CD4-positive, alpha-beta T cell treated with Interleukin-17A for 4 hours (primary cell): ENCODE measurements around the gene ANO10.
"Not testable (repeated sequence)": the region's sequence is repeated elsewhere in the genome, so short reads cannot be mapped to it uniquely, and the experiment has no call there.

ENCODE experiments used
- DNase-seq: peaks from one replicate; pipeline ENCODE4 v3.0.0-alpha.2; 2020; ENCODE audit warnings: mixed read lengths

Gene ANO10

DNA sequence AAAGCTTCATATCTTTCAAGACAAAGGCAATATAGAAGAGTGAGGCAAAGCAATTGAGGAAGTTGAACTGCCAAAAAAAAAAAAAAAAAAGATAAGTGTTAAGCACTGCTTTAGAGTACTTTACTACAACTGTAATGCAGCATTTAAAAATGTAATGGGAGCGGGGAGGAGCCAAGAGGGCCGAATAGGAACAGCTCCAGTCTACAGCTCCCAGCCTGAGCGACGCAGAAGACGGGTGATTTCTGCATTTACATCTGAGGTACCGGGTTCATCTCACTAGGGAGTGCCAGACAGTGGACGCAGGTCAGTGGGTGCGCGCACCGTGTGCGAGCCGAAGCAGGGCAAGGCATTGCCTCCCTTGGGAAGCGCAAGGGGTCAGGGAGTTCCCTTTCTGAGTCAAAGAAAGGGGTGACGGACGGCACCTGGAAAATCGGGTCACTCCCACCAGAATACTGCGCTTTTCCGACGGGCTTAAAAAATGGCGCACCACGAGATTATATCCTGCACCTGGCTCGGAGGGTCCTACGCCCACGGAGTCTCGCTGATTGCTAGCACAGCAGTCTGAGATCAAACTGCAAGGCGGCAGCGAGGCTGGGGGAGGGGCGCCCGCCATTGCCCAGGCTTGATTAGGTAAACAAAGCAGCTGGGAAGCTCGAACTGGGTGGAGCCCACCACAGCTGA, 56.0 kb downstream of the ANO10 start:
- not testable (repeated sequence) for DNase-seq

DNA sequence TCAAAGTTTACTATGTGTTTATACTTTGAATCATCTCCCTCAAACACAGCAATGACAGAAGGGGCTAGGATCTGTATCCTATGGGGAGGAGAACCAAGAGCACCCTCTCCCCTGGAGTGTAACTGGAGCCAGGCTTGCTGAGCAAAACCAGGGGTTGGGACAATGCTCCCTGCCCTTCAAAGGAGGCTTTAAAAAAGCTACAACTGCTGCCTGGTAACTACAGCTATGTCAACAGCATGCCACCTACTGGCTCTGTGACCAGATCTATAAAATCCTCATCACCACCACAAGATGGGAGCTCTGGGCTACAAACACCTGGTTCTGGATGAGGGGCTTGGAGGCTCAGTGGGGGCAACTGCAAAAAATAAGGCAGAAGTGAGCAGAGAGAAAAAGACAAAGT, 61.9 kb downstream of the ANO10 start:
- no peak for DNase-seq

DNA sequence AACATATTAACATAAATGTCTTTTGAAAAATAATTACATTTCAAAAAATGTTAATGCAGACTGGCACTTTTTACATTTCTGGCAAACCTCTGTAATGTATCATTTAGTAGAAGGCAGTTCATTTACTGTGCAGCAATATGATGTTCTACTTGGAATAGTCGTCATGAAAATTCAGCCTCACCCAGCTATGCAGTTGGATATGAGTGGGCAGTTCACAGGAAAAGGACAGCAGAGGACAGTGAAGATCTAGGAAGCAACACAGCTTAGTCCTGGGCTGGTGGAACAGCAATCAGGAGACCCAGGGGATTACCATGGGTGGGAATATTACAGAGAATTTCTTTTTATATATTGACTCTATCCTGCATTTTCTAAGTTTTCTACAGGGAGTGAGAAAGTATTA, 63.6 kb downstream of the ANO10 start:
- no peak for DNase-seq

DNA sequence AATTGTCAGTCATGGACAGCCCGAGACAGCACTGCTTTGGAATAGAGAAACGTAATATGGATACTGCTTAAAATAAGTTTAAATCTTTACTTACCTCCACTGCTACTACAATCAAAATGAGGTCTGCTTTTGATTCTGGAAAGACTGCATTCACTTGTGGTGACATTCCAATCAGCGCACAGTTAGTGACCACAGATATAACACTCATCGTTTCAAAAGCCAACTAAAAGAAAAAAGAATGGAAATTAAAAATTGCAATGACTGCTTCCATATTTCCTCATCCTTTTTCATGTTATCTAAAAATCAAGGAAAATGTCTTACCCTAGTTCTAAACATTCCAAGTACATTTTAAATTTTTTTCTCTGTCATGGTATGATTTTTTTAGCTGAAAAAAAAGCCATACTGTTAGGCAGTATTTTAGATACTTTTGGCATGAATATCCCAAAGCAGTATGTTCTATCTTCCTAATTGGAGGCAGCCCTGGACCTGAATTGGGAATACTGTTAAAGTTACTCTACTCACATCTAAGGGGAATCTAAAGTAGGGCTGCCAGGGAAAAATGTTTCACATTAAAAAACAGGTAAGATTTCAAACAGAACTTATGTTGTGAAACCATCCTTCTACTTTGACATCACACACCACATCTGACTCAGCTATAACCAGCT, 72.1 kb downstream of the ANO10 start:
- DNase-seq: no peak

DNA sequence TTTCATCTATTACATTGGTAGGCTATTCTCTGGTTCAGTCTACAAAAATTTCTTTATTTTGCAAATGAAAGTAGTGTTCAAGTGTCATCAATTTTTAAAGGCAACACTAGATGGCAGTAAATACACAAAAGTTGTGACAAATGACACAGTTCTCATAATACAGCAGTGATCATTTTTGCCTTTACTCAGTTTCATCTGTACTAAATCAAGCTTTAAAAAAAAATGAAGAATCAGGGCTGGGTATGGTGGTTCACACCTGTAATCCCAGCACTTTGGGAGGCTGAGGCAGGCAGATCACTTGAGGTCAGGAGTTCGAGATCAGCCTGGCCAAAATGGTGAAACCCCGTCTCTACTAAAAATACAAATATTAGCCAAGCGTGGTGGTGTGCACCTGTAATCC, 77.5 kb downstream of the ANO10 start:
- DNase-seq: not testable (repeated sequence)

DNA sequence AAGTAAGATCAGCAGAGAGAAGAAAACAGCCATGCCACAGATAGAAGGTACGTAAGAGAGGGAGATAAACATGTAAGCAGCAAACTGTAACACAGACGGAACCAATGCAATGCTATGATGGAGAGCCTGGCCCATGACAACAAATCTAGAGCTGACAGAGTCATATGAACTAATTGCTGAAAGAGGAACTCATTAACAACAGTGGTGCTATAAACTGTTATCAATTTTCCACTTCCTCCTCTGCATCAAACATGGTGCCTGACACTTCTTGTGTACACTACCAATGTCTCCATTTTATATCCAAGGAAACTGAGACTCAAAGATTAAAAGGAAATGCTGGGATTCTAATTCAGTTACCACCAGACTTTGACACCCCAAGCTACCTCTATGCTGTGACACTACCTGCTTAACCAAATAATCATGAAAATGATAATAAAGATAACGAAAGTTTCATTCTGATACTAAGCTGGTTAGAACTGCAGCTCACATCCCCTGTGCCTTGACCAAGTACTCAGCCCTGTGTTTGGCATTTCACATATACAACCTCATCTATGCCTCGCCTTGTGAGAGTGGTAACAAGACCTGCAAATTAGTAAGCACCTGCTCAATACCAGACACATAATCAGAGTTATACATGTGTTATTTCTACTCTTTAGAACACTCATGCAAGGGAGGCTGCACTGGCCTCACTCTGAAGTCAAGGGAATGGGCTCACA, 79.3 kb downstream of the ANO10 start:
- DNase-seq: no peak

DNA sequence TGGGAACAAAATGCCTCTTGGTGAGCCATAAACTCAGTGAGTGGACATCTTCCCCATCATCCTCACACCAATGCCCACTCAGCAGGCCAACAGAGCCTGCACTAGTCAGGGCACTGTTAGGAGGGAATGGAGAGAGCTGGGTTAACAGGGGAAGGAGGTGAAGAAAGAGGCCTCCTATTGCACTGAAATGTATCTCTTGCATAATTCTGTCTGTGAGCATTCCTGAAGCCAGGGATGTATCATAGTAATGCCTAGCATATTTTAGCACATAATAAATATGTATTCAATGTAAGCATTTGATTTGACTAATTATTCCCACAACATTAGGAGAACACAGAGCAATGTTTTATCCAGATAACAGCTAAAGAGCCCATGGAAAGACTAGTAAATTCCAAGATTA, 81.2 kb downstream of the ANO10 start:
- DNase-seq: no peak

DNA sequence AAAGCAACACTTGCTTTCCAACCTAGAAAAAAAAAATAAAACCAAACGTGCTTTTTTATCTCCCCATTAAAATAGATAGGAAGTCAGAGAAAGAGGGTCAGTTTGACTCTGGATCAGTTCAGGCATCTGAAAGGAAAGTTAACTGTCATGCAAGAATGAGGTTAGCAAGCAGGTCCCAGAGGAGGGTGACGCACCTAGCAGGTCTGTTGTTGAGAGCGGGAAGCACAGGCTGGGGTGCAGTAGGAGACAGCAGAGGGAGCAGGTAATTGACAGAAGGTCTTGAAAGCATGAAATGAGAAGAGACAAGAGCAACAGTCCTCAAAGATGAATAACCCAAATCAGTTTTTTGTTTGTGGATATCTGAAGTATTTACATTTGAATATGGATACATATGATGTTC, 82.5 kb downstream of the ANO10 start:
- DNase-seq: no peak

DNA sequence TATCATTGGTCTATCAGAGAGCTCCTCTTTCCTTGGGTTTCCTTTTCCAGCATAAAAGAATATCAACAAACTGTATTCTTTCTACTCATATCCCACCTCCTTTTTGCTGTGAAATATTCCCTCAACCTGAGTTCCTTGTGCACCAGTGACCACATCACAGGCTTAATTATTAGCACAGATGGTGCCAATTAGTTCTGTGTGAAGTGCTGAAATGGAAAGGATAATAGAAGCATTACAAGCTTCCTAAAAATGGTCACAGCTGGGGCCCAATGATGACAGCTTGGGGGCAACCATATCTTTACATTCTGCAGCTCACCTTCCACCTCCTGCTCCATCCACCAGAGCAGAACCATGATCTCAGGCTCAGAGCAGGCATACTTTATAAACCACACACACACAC, 84.6 kb downstream of the ANO10 start:
- DNase-seq: no peak

DNA sequence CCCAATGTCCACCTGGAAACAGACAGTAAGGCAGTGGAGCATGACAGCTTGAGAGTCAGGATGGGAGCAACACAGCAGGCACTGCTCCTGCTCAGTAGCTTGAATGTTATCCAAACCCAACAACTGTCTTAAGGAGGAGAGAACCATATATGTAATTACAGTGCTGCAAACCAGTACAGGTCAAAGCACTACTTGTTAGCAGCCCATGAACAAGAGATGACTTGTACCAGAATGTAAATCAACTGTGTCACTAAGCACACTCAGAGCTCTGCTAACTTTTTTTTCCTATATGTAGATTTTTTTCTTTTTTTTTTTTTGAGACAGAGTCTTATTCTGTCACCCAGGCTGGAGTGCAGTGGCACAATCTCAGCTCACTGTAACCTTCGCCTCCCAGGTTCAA, 87.1 kb downstream of the ANO10 start:
- DNase-seq: no peak

DNA sequence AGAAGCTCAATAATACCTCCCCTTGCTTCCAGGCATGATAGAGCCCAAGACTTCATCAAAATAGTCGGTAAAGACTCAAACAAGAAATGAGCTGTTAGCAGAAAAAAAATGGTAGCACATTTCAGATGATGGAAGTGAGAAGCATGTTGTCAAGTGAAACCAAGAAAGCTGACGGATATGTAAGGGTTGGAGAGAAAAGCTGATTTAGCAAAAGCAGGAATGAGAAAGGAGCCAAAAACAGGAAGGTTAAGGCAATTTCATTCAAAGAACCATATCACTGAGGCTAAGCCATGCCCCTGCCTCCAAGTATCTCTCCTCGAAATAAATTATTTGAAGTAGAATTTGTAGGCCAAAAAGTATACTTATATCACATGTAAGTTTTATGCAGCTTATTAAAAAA, 88.8 kb downstream of the ANO10 start:
- no peak for DNase-seq

DNA sequence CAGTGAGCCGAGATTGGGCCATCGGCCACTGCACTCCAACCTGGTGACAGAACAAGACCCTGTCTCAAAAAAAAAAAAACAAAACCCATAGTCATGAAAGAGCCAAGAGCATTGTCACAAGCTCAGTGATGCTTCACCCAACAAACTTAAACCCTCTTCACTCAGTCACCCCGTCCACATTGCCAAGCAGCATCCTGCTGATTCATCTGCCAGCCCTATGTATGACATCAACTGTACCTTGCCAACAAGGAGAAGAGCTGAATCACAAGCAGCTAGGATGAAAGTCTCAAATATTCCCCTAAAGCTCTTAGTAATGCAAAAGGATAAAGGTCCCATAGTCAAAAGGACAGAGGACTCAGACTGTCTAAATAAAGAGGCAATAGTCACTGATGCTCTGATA, 90.0 kb downstream of the ANO10 start:
- DNase-seq: no peak

DNA sequence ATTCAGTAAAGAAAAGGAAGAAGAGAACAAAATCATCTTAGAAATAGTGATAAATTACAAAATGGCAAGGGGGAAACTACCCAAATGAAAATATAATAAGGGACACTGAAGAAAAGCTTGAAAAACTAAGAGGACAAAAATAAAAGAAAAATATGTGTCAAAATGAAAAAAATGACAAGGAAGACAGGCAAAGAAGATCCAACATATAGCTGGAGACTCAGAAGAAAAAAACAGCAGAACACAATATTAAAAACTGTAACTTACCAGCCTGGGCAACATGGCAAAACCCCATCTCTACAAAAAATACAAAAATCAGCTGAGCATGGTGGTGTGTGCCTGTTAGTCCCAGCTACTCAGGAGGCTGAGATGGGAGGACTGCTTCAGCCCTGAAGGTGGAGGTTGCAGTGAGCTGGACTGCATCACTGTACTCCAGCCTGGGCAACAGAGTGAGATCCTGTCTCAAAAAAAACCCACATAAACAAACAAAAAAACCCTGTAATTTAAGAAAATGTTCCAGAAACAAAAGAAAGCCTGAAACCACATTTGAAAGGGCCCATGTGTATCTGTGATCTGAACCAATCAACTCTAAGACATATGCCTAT, 93.2 kb downstream of the ANO10 start:
- no peak for DNase-seq

DNA sequence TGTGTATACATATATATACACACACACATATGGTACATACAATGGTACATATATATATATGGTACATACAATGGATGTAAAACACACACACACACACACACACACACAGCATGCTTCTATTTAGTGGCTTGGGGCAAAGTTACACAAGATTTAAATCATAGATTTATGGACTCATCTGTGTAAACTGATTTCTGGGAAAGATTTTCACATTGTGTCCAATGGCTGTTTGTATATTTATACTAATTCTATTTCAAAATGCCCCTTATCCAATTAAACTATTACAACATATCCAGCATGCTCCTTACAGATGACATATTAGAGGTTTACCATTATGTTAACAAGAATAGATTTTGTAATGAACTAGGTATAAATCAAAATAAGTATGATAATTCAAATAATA, 94.9 kb downstream of the ANO10 start:
- DNase-seq: no peak

DNA sequence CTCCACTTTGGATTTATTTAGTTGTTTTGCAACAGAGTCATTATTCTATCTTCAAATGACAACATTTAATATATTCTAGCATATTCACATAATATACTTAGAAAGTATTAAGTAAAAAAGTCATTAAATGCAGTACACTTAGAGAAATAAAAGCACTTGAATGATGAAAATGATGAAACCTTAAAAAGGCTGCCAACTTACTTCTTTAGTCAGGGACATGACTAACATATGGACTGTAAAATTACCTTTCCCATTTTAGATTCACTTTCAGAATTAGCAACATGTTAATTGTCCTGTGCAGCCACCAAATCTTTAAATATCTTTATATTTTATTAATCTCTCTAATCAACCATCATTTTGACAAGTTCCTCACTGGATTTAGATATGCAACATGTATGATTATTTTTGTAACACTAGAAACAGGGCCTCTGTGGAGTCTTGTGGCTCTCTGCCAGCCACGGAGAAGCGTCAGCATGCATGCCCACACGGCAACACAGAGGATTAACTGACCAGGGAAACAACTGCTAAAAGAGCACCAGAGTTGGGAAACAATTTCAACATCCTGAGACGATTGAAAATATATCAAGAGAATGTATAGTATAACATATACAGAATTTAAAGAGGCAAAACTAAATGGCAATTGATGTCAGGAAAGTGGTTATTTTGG, 95.7 kb downstream of the ANO10 start:
- no peak for DNase-seq

DNA sequence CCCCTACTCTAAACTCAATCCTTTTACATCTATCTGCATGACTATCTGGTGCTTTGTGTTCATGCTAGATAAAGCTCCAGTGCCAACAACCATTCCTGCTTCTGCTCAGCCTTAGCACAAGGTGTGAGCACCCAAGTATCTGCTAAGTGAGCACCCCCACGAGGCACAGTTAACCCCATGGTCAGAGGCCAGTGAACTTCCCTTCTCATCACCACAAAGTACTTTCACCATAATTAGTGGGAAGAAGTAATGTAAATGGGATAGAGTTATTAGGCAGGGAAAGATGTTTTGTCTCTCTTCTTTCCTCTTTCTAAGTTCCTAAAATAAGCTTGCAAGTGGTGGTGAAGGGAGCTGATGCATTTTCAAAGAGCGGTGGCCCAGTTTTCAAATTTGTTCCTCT, 96.4 kb downstream of the ANO10 start:
- no peak for DNase-seq

DNA sequence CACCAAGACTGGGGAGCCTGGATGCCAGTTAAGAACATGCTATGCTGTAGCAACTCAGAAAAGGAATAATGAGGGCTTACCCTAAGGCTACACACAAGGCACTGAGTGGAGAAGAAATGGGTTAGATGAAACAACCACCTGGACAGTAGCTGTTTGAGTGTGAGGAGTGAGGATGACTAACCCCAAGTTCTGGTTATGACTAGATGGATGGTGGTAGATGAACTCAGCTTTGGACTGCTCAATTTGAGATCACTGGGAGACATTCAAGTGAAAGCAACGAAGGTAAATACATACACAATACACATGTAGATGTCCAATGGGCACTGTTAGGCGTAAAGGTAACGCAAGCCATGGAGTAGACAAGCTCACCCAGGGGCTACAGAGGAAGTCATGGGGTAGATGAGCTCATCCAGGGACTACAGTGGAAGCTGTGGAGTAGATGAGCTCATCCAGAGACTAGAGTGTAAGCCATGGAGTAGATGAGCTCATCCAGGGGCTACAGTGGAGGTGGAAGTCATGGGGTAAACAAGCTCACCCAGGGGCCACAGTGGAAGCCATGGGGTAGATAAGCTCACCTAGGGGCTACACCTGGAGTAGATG, 98.3 kb downstream of the ANO10 start:
- no peak for DNase-seq

DNA sequence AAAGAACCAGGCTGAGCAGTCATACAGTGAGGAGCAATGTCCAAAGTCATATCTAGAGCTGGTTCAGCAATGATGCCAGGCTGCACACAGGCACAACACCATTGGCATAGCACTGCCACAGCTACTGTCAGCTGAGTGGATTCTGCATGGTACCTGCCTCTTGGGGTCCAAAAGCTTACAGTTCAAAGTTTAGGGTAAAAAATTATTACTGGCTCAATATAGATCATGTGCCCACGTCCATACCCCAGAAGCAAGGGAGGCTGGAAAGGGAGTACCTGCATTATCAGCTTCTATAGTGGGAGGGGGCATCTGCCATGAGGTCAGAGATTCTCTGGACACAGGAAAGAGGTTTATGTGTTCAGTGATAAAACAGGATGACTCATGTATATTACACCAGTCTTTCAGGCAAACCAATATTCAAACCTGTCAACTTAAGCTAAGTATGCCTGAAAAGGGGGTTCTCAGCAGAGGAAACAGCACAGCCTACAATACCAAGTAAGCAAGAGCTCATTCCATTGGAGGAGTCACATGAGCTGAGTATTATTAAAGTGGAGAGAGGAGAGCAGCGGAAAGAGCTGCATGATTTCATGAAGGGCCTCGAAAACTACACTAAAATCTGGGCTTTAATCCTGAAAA, 99.0 kb downstream of the ANO10 start:
- no peak for DNase-seq

DNA sequence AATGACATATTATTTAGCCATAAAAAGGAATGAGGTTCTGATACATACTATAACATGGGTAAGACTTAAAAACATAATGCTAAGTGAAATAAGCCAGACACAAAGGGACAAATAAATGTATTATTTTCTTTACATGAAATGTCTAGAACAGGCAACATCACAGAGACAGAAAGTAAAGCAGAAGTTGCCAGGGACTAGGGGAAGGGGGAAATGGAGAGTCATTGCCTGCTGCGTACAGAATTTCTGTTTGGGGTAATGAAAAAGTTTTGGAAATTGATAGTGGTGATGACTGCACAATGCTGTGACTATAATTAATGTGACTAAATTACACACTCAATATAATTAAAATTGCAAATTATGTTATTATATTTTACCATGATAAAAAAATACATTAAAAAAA, 99.9 kb downstream of the ANO10 start:
- DNase-seq: no peak

DNA sequence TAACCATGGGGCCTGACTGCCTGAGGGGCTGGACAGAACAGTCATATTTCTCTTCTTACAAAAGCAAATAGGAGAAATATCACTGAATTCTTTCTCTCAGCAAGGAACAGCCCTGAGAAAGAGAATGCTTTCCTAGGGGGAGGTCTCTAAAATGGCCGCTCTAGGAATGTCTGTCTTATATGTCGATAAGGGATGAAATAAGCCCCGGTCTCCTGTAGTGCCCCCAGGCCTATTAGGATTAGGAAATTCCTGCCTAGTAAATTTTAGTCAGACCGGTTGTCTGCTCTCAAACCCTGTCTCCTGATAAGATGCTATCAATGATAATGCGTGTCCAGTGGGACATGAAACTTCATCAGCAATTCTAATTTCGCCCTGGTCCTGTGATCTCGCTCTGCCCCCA, 103.3 kb downstream of the ANO10 start:
- DNase-seq: not testable (repeated sequence)

DNA sequence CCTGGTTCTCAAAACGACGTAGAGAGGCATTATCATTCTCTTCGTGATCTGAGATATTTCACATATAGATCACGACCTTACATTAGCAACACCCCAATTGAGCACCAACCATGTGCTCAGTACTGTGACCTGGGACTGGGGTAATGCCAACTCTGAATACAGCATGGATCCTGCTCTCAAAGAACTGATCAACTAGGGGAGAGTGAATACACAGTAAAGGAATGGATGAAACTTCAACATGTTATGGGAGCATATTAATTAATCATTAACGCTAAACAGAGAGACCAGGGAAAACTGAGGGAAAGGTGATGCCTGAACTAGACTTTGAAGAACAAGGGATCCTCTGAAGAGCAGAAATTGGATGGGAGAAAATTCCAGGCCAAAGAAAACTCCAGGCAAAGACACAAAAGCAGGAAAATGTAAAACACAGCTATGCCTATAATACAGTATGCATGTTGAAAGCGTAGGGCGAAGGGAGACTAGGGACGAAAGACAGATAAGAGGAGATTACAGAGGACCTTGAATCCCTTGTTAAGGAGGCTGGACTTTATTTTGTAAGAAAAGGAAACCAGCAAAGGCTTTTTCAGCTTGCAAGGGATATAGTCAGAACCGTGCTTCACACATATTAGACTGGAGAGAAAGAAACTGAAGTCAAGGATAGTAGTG, 105.7 kb downstream of the ANO10 start:
- DNase-seq: no peak
